Osteoblast (primary cell): ENCODE results near the gene HSD11B1L. TPM values are rescaled to one million over a fixed set of nuclear protein-coding genes. Genes with fewer than 3 reads are reported as not detected.

ENCODE experiments used
- DNase-seq: peaks from one replicate; pipeline ENCODE4 v3.0.0; 2011; ENCODE audit warnings: low spot score, mixed read lengths; ENCODE audit not compliant: insufficient read length; ENCODE audit errors: missing footprints
- H2AFZ ChIP-seq: 2 replicates; pipeline ENCODE4 v1.6.0; 2011; ENCODE audit warnings: mild to moderate bottlenecking, low read length
- H3K27ac ChIP-seq: 2 replicates; pipeline ENCODE4 v1.5.1; 2011; ENCODE audit warnings: mild to moderate bottlenecking, low read depth, low read length, moderate library complexity
- H3K27me3 ChIP-seq: 2 replicates; pipeline ENCODE4 v1.6.0; 2012; ENCODE audit warnings: mild to moderate bottlenecking, control low read depth, inconsistent platforms, low read length, moderate library complexity; ENCODE audit not compliant: insufficient read depth
- H3K36me3 ChIP-seq: 2 replicates; pipeline ENCODE4 v1.5.1; 2011; ENCODE audit warnings: mild to moderate bottlenecking, low read length, control low read depth, moderate library complexity; ENCODE audit not compliant: insufficient read depth
- H3K4me1 ChIP-seq: 2 replicates; pipeline ENCODE4 v1.5.1; 2011; ENCODE audit warnings: mild to moderate bottlenecking, low read length, control low read depth, moderate library complexity; ENCODE audit not compliant: insufficient read depth
- H3K4me2 ChIP-seq: 2 replicates; pipeline ENCODE4 v1.6.0; 2011; ENCODE audit warnings: mild to moderate bottlenecking, low read length; ENCODE audit not compliant: insufficient read depth
- H3K4me3 ChIP-seq: fragments of 200-600 bp; sonication (generic); 3 replicates; pipeline ENCODE4 v1.5.1; 2012; ENCODE audit warnings: mild to moderate bottlenecking, low read length, inconsistent platforms; ENCODE audit not compliant: insufficient read depth
- H3K79me2 ChIP-seq: 2 replicates; pipeline ENCODE4 v1.6.0; 2012; ENCODE audit warnings: mild to moderate bottlenecking, low read length, control low read depth, inconsistent platforms; ENCODE audit not compliant: insufficient read depth
- H3K9me3 ChIP-seq: 2 replicates; pipeline ENCODE4 v1.5.1; 2011; ENCODE audit warnings: low read depth, low read length, control low read depth
- H4K20me1 ChIP-seq: 2 replicates; pipeline ENCODE4 v1.6.0; 2012; ENCODE audit warnings: mild to moderate bottlenecking, low read length, control low read depth; ENCODE audit not compliant: insufficient read depth
- total RNA-seq: library from RNA; depleted of rRNA; stranded (reverse); fragments of >200 nt; gene quantifications from 2 replicates; pipeline ENCODE4 v1.2.3, GENCODE V29; 2012
- TF ChIP-seq, protein P1 (sequence below): IDR thresholded peaks from 2 replicates; pipeline ENCODE4 v1.5.1; 2011; ENCODE audit warnings: mild to moderate bottlenecking, low read depth, low read length, moderate library complexity; ENCODE audit errors: extremely low read depth

HSD11B1L gene
- total RNA-seq, 1 donor, result 14.8 TPM

DNA sequence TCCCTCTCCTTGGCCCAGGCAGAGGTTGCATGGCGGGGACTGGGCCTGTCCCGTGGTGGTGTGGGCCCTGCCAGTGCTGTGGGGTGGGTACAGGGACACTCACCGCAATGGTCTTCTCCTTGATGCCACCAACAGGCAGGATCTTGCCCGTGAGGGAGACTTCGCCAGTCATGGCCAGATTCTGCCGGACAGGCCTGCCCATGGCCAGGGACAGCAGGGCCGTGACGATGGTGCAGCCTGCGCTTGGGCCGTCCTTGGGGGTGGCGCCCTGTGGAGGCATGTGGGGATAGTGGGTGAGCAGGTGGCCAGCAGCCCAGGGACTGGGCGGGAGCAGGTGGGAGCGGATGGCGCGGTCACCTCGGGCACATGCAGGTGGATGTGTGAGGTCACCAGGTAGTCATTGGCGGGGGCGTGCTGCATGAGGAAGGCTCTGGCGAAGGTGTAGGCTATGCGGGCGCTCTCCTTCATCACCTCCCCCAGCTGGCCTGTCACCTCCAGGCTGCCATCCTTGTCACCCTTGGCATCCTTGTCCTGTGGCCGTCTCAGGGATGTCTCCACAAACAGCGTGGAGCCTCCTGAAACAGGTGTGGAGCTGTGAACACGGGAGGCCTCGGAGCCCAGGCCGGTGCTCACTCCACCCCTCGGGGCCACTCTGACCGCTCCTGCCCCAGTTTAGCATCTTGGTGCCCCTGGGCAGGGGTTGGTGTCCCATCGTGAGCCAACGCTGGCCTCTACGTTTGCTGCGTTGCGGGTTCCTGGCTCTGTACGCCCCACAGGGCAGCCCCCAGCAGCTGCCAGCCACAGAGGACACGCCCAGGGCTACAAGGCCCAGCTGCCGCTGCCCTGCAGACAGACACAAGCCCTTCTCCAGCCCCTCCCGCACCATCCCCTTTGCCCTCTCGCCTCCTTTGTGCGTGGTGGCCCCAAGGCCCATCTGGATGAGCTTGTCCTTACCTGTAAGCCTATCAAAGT lies 12.7 kb downstream of the HSD11B1L start:
- Histone ChIP-seq H3K27me3 (no peaks in the 10 kb centered on the region), H2AFZ (no peak overlapping the region), H3K79me2 (peaks cover 71% of the 10 kb centered on the region), H3K4me1 (peaks cover 9% of the 10 kb centered on the region), H3K27ac (no peak overlapping the region), H3K4me3 (no peak overlapping the region), H3K36me3 (peaks cover 60% of the 10 kb centered on the region), H4K20me1 (peaks cover 67% of the 10 kb centered on the region), H3K9me3 (no peaks in the 10 kb centered on the region), H3K4me2 (no peak overlapping the region)
- DNase-seq, result peak; percentile 65
- TF ChIP-seq, protein P1, sequence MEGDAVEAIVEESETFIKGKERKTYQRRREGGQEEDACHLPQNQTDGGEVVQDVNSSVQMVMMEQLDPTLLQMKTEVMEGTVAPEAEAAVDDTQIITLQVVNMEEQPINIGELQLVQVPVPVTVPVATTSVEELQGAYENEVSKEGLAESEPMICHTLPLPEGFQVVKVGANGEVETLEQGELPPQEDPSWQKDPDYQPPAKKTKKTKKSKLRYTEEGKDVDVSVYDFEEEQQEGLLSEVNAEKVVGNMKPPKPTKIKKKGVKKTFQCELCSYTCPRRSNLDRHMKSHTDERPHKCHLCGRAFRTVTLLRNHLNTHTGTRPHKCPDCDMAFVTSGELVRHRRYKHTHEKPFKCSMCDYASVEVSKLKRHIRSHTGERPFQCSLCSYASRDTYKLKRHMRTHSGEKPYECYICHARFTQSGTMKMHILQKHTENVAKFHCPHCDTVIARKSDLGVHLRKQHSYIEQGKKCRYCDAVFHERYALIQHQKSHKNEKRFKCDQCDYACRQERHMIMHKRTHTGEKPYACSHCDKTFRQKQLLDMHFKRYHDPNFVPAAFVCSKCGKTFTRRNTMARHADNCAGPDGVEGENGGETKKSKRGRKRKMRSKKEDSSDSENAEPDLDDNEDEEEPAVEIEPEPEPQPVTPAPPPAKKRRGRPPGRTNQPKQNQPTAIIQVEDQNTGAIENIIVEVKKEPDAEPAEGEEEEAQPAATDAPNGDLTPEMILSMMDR, result no peak

DNA sequence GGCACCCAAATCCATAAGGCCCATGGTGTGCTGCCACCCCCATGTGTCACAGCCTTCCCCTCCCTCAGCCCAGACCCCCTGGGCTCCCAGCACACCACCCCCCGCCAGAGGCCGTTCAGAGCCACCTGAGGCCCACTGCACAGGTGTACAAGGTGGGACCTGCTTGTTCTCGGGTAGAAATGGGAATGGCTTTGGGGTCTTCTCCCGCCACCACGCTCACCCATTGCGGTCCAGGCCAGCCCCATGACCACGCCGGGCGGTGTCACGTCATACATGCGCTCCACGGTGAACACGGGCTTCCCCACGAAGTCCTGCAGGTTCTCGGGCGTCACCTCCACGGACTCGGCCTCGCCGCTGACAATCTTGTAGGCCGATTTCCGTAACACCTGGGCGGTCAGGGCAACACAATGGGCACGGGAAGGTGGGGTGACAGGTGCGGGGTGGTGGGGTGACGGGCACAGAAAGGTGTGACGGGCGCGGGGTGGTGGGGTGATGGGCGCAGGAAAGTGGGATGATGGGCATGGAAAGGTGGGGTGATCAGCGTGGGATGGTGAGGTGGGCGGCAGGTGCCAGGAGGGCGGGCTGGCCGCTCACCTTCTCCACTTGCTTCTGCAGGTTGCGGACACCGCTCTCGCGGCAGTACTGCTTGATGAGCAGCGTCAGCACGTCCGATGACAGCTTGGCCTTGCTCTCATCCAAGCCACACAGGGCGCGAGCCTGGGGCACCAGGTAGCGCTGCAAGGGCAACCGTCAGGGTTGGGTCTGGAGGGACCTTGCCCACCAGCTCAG lies 13.5 kb downstream of the HSD11B1L start:
- Histone ChIP-seq H2AFZ (no peak overlapping the region), H3K4me3 (no peak overlapping the region), H3K36me3 (peaks cover 68% of the 10 kb centered on the region), H3K4me1 (peaks cover 9% of the 10 kb centered on the region), H3K4me2 (no peak overlapping the region), H3K9me3 (no peaks in the 10 kb centered on the region), H4K20me1 (peaks cover 72% of the 10 kb centered on the region), H3K27ac (no peak overlapping the region), H3K79me2 (peaks cover 73% of the 10 kb centered on the region), H3K27me3 (no peaks in the 10 kb centered on the region)
- TF ChIP-seq, protein P1, result no peak
- DNase-seq, result peak; percentile 60

DNA sequence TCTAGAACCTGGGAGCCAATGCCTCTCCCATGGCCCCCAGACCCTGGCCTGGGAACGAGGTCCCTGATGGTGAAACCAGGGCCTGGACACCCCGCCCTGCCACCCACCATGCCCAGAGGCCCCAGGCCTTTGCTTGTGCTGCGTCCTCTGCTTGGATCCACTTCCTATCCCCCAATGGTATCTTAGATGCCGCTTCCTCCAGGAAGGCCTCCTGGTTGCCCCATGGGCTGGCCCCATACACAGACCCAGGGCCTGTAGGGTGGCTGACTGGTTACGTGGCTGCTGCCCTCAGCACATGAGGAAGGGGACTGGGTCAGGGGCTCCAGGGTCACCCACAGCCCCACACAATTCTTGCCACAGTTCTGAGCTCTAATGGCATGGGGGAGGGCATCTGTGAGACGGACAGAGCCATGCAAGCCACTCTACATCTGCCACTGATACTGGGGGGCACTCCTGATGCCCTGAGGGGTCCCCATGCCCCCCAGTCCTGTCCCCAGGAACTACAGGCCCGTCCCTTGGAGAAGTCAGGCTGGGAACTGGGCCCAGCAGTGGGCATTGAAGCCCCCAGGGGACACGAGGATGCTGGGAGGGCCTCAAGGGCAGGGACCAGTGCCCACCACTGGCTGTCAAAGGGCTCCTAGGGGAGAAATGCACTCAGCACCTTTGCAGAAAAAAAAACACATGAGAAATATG lies 14.3 kb downstream of the HSD11B1L start:
- TF ChIP-seq, protein P1, result no peak
- Histone ChIP-seq H3K4me3 (no peak overlapping the region), H2AFZ (no peak overlapping the region), H3K9me3 (no peaks in the 10 kb centered on the region), H3K36me3 (peaks cover 75% of the 10 kb centered on the region), H4K20me1 (peaks cover 72% of the 10 kb centered on the region), H3K27me3 (no peaks in the 10 kb centered on the region), H3K4me1 (peaks cover 9% of the 10 kb centered on the region), H3K4me2 (no peak overlapping the region), H3K27ac (no peak overlapping the region), H3K79me2 (peaks cover 73% of the 10 kb centered on the region)
- peak; percentile 73 for DNase-seq
